ENCODE data around the gene RNF135.
"Not testable (repeated sequence)": the region's sequence is repeated elsewhere in the genome, so short reads cannot be mapped to it uniquely, and the experiment has no call there.

RNF135 gene

GRCh38 chr17:30970831-30971567, at the start of gene RNF135:
Gene RNF135 (plus strand): TSS chr17:30971039. CDS start chr17:30971074, 35 bp downstream.
- peak; percentile 46 to 47 for DNase-seq (ENCODE audit: low read depth in 2 of 2)

- DNase-seq (ENCODE audit: low read depth in 2 of 2) = no peak
Measured at GRCh38 chr17:30921544-30922196, 49.2 kb upstream of the RNF135 start, which contains the start of gene ADAP2. Gene ADAP2 (plus strand): TSS chr17:30921945. CDS start chr17:30922015, 70 bp downstream.

GRCh38 chr17:30922235-30923030, 48.4 kb upstream of the RNF135 start:
- no peak for DNase-seq (ENCODE audit: low read depth in 2 of 2)

- no peak for DNase-seq (ENCODE audit: low read depth in 2 of 2)
Measured at GRCh38 chr17:30924341-30924740, 46.5 kb upstream of the RNF135 start.

GRCh38 chr17:30926516-30926915, 44.3 kb upstream of the RNF135 start:
- no peak for DNase-seq (ENCODE audit: low read depth in 2 of 2)

GRCh38 chr17:30927756-30928155, 43.1 kb upstream of the RNF135 start:
- no peak for DNase-seq (ENCODE audit: low read depth in 2 of 2)

GRCh38 chr17:30928584-30928983, 42.3 kb upstream of the RNF135 start:
- DNase-seq (ENCODE audit: low read depth in 2 of 2) = no peak

- no peak for DNase-seq (ENCODE audit: low read depth in 2 of 2)
Measured at GRCh38 chr17:30929081-30929633, 41.7 kb upstream of the RNF135 start.

- DNase-seq (ENCODE audit: low read depth in 2 of 2) = not testable (repeated sequence)
Measured at GRCh38 chr17:30929861-30930260, 41.0 kb upstream of the RNF135 start.

GRCh38 chr17:30930495-30930894, 40.3 kb upstream of the RNF135 start:
- no peak for DNase-seq (ENCODE audit: low read depth in 2 of 2)

GRCh38 chr17:30931582-30931981, 39.3 kb upstream of the RNF135 start:
- DNase-seq (ENCODE audit: low read depth in 2 of 2) = not testable (repeated sequence)

- DNase-seq (ENCODE audit: low read depth in 2 of 2) = no peak
Measured at GRCh38 chr17:30933966-30934365, 36.9 kb upstream of the RNF135 start.

- DNase-seq (ENCODE audit: low read depth in 2 of 2) = no peak
Measured at GRCh38 chr17:30939051-30939689, 31.7 kb upstream of the RNF135 start.

- no peak for DNase-seq (ENCODE audit: low read depth in 2 of 2)
Measured at GRCh38 chr17:30942308-30943079, 28.3 kb upstream of the RNF135 start.

- DNase-seq (ENCODE audit: low read depth in 2 of 2) = no peak
Measured at GRCh38 chr17:30947796-30948195, 23.0 kb upstream of the RNF135 start.

- no peak for DNase-seq (ENCODE audit: low read depth in 2 of 2)
Measured at GRCh38 chr17:30950189-30950588, 20.6 kb upstream of the RNF135 start.

- DNase-seq (ENCODE audit: low read depth in 2 of 2) = no peak
Measured at GRCh38 chr17:30950669-30951399, 20.0 kb upstream of the RNF135 start.

GRCh38 chr17:30952638-30953393, 18.0 kb upstream of the RNF135 start:
- DNase-seq (ENCODE audit: low read depth in 2 of 2) = no peak
